ENCODE measurements around the gene SMIM24. TPM values are rescaled to one million over a fixed set of nuclear protein-coding genes. Genes with fewer than 3 reads are reported as not detected.

The SMIM24 gene
- total and polyA plus RNA-seq, 10 of the 15 experiments (the other 5 are each of a cell fraction or from before 2014, with no cell fraction given) = 0.14 to 0.44 (median 0.23) TPM; not detected in 4

- TF ChIP-seq CEBPZ (IDR thresholded peaks at IDR 0.05; ENCODE audit: low read depth, low read length) (no peak), RELB (IDR thresholded peaks at IDR 0.05; ENCODE audit: low read depth) (no peak), RELA (IDR thresholded peaks at IDR 0.05; ENCODE audit: borderline replicate concordance, partially characterized antibody) (no peak)
Measured at GRCh38 chr19:3443840-3444694, 36.3 kb downstream of the SMIM24 start (continued).

- intact Hi-C loops (cut with micrococcal nuclease; ENCODE audit: unreplicated experiment) = loop anchor here (5.0 kb wide), 1 partner anchor 115 kb away; no protein-coding TSS in a partner anchor
- in situ Hi-C loops (cut with MboI) = no loop called here
- 85% methylated on average over 14 of the region's 15 CpGs for WGBS (ENCODE audit: insufficient coverage, insufficient replicate concordance, low lambda C conversion rate, missing lambda C conversion rate)
Measured at GRCh38 chr19:3442487-3443071, 37.7 kb downstream of the SMIM24 start.

More at GRCh38 chr19:3442487-3443071, 37.7 kb downstream of the SMIM24 start:
- H3K27ac ChIP-seq (ENCODE audit: control insufficient read depth, insufficient read depth) = no peak overlapping the region
- RAD21 ChIA-PET (ENCODE audit: unreplicated experiment) = no interaction called here
- SMC1A ChIA-PET (ENCODE audit: uncharacterized antibody, unreplicated experiment) = interaction anchor here (0.6 kb wide), 1 partner anchor 373 kb away, joined by 4 read pairs; no protein-coding TSS in a partner anchor
- no TSS peak for BruUV-seq (replicated peaks)
- ATAC-seq = no peak
- H3K36me3 ChIP-seq (ENCODE audit: control insufficient read depth in 2 of 2, insufficient read depth in 2 of 2, low read length in 1 of 2) = peaks cover 15 to 26% of the 10 kb centered on the region in 2 experiments; a peak in 3 of 4 replicates
- no peak overlapping the region for H3K4me2 ChIP-seq (ENCODE audit: control insufficient read depth, insufficient read depth)
- POLR2A ChIA-PET = no interaction called here
- no peaks in the 10 kb centered on the region for H4K20me1 ChIP-seq (ENCODE audit: control insufficient read depth, insufficient read depth)
- no peak for TF ChIP-seq PKNOX1 (IDR thresholded peaks at IDR 0.05)
- TF ChIP-seq SUZ12 (IDR thresholded peaks at IDR 0.05; ENCODE audit: unreplicated experiment) = no peak
- no peak for TF ChIP-seq ZBTB33 (IDR thresholded peaks at IDR 0.05)
- TF ChIP-seq POLR2AphosphoS2 (IDR thresholded peaks at IDR 0.05; ENCODE audit: low read depth, low read length) = no peak
- H3K4me1 ChIP-seq (ENCODE audit: control insufficient read depth, insufficient read depth, low read length) = no peaks in the 10 kb centered on the region
- H3K27me3 ChIP-seq (replicated peaks in 1 of 2; ENCODE audit: control insufficient read depth in 2 of 2, insufficient read depth in 2 of 2, low read length in 1 of 2) = no peaks in the 10 kb centered on the region
- CTCF ChIA-PET = no interaction called here
- DNase-seq (ENCODE audit: low read depth, low spot score) = no peak
- H3K9me3 ChIP-seq (replicated peaks; ENCODE audit: control insufficient read depth, insufficient read depth, low read length) = no peaks in the 10 kb centered on the region
- no peaks in the 10 kb centered on the region for H3K79me2 ChIP-seq (ENCODE audit: control insufficient read depth, insufficient read depth, low read length)
- FAIRE-seq = no peak
- no peak overlapping the region for H3K4me3 ChIP-seq
- no peak overlapping the region for H3K9ac ChIP-seq (ENCODE audit: control insufficient read depth, insufficient read depth, low read length)
- no peak overlapping the region for H2AFZ ChIP-seq (ENCODE audit: control insufficient read depth, low read depth, low read length)
